Mesenchymal stem cell (in vitro differentiated cells and primary cell): ENCODE results near the gene STX1B.
"Not testable (repeated sequence)": the region's sequence is repeated elsewhere in the genome, so short reads cannot be mapped to it uniquely, and the experiment has no call there.

Experiments used
- DNase-seq: peaks from one replicate; pipeline ENCODE4 v3.0.0-alpha.2; 2013
- H2AFZ ChIP-seq: one replicate; pipeline ENCODE4 v1.6.1; 2013; ENCODE audit warnings: low read depth, mild to moderate bottlenecking, control low read depth, inconsistent platforms, low read length, moderate library complexity
- H2AK5ac ChIP-seq: 2 replicates; pipeline ENCODE4 v1.6.1; 2013; ENCODE audit warnings: low read length, moderate library complexity, mild to moderate bottlenecking, inconsistent platforms; ENCODE audit not compliant: severe bottlenecking
- H2BK120ac ChIP-seq: one replicate; pipeline ENCODE4 v1.6.1; 2013; ENCODE audit warnings: low read depth, mild to moderate bottlenecking, inconsistent platforms, low read length, moderate library complexity
- H2BK12ac ChIP-seq, 2 experiments: one replicate each; pipeline ENCODE4 v1.6.1; 2013; ENCODE audit warnings: inconsistent platforms in 2 of 2, low read length in 2 of 2, mild to moderate bottlenecking in 2 of 2, moderate library complexity in 2 of 2, control low read depth in 1 of 2
- H2BK15ac ChIP-seq: one replicate; pipeline ENCODE4 v1.6.1; 2013; ENCODE audit warnings: mild to moderate bottlenecking, low read depth, inconsistent platforms; ENCODE audit not compliant: poor library complexity, severe bottlenecking
- H2BK5ac ChIP-seq: 2 replicates; pipeline ENCODE4 v1.6.1; 2013; ENCODE audit warnings: low read depth, mild to moderate bottlenecking, low read length, control low read depth, inconsistent platforms; ENCODE audit not compliant: poor library complexity, severe bottlenecking
- H3K14ac ChIP-seq, 2 experiments: one replicate each; pipeline ENCODE4 v1.6.1; 2013; ENCODE audit warnings: inconsistent platforms in 2 of 2, low read length in 2 of 2, control low read depth in 1 of 2, mild to moderate bottlenecking in 1 of 2, moderate library complexity in 1 of 2
- H3K18ac ChIP-seq, 2 experiments: one replicate each; pipeline ENCODE4 v1.6.1; 2013; ENCODE audit warnings: inconsistent platforms in 2 of 2, low read length in 2 of 2, control low read depth in 1 of 2, low read depth in 1 of 2, mild to moderate bottlenecking in 1 of 2
- H3K23ac ChIP-seq, 2 experiments: one replicate each; pipeline ENCODE4 v1.6.1; 2013; ENCODE audit warnings: inconsistent platforms in 2 of 2, low read length in 2 of 2, mild to moderate bottlenecking in 2 of 2, moderate library complexity in 2 of 2, control low read depth in 1 of 2
- H3K27ac ChIP-seq: 2 replicates; pipeline ENCODE4 v1.5.1; 2013; ENCODE audit warnings: mild to moderate bottlenecking, moderate library complexity, low read length, control low read depth, inconsistent platforms; ENCODE audit not compliant: poor library complexity, severe bottlenecking
- H3K27me3 ChIP-seq, 2 experiments: 2 replicates each; pipeline versions ENCODE4 v1.6.1 to v1.7.0; 2013; ENCODE audit warnings: low read length in 2 of 2, mild to moderate bottlenecking in 2 of 2, moderate library complexity in 2 of 2, control low read depth in 1 of 2, inconsistent platforms in 1 of 2; ENCODE audit not compliant: control insufficient read depth in 1 of 2, insufficient read depth in 1 of 2
- H3K36me3 ChIP-seq, 2 experiments: 2 replicates each; pipeline versions ENCODE4 v1.6.1 to v1.7.0; 2013; ENCODE audit warnings: low read length in 2 of 2, control low read depth in 1 of 2, inconsistent platforms in 1 of 2, low read depth in 1 of 2, mild to moderate bottlenecking in 1 of 2; ENCODE audit not compliant: insufficient read depth in 2 of 2, control insufficient read depth in 1 of 2
- H3K4ac ChIP-seq, 2 experiments: one replicate each; pipeline ENCODE4 v1.6.1; 2013; ENCODE audit warnings: inconsistent platforms in 2 of 2, low read length in 2 of 2, mild to moderate bottlenecking in 2 of 2, moderate library complexity in 2 of 2, control low read depth in 1 of 2, low read depth in 1 of 2
- H3K4me1 ChIP-seq: 2 replicates; pipeline ENCODE4 v1.6.1; 2013; ENCODE audit warnings: low read depth, low read length, control low read depth; ENCODE audit not compliant: control insufficient read depth, insufficient read depth
- H3K4me2 ChIP-seq: 2 replicates; pipeline ENCODE4 v1.6.1; 2013; ENCODE audit warnings: low read length, mild to moderate bottlenecking, inconsistent platforms; ENCODE audit not compliant: poor library complexity, severe bottlenecking
- H3K4me3 ChIP-seq, 2 experiments: 2 replicates each; pipeline versions ENCODE4 v1.5.1 to v1.7.0; 2013; ENCODE audit warnings: low read length in 2 of 2, mild to moderate bottlenecking in 2 of 2, control low read depth in 1 of 2, low read depth in 1 of 2; ENCODE audit not compliant: insufficient read depth in 1 of 2
- H3K79me1 ChIP-seq: replicated peaks from 2 replicates; pipeline ENCODE4 v1.6.1; 2013; ENCODE audit warnings: mild to moderate bottlenecking, control low read depth, low read length, inconsistent platforms; ENCODE audit not compliant: poor library complexity, severe bottlenecking
- H3K9ac ChIP-seq: 2 replicates; pipeline ENCODE4 v1.7.0; 2013; ENCODE audit warnings: mild to moderate bottlenecking, low read length, moderate library complexity
- H3K9me3 ChIP-seq: 2 replicates; pipeline ENCODE4 v1.7.0; 2013; ENCODE audit warnings: mild to moderate bottlenecking, low read length; ENCODE audit not compliant: control insufficient read depth
- H4K8ac ChIP-seq: one replicate; pipeline ENCODE4 v1.6.1; 2013; ENCODE audit warnings: inconsistent platforms, mild to moderate bottlenecking, low read length, moderate library complexity
- H4K91ac ChIP-seq: one replicate; pipeline ENCODE4 v1.6.1; 2013; ENCODE audit warnings: mild to moderate bottlenecking, low read length, inconsistent platforms
- WGBS: methylation state at CpG from one replicate; pipeline ENCODE4 v1.1.7; 2013; ENCODE audit warnings: mixed read lengths; 5-methylcytosine and 5-hydroxymethylcytosine counted together

STX1B gene

GRCh38 chr16:31016018-31016417, 5.6 kb upstream of the STX1B start:
- Histone ChIP-seq H2AFZ (no peak overlapping the region), H3K18ac (no peak overlapping the region), H3K36me3 (no peaks in the 10 kb centered on the region), H2BK12ac (no peak overlapping the region), H3K23ac (no peak overlapping the region), H3K4ac (no peak overlapping the region), H2AK5ac (no peak overlapping the region), H3K27me3 (peaks cover 5 to 15% of the 10 kb centered on the region in 2 experiments), H3K9me3 (no peaks in the 10 kb centered on the region), H4K8ac (no peak overlapping the region), H2BK5ac (no peak overlapping the region), H3K9ac (no peak overlapping the region), H3K14ac (no peak overlapping the region), H3K4me1 (peaks cover 9% of the 10 kb centered on the region), H3K79me1 (no peaks in the 10 kb centered on the region), H2BK15ac (no peak overlapping the region), H3K27ac (no peak overlapping the region), H4K91ac (no peak overlapping the region), H3K4me3 (no peak overlapping the region), H3K4me2 (no peak overlapping the region), H2BK120ac (no peak overlapping the region)
- WGBS, result 84% methylated on average over 6 of the region's 6 CpGs
- DNase-seq, result no peak

GRCh38 chr16:31013292-31013691, 2.9 kb upstream of the STX1B start:
- H2BK15ac ChIP-seq, H3K9me3 ChIP-seq, H4K8ac ChIP-seq, H2AK5ac ChIP-seq, H2AFZ ChIP-seq, H3K23ac ChIP-seq, H2BK12ac ChIP-seq, H2BK5ac ChIP-seq, H3K36me3 ChIP-seq, H3K14ac ChIP-seq, H3K27ac ChIP-seq, H2BK120ac ChIP-seq, H4K91ac ChIP-seq, H3K4me2 ChIP-seq, H3K4ac ChIP-seq, H3K18ac ChIP-seq, H3K79me1 ChIP-seq, H3K9ac ChIP-seq, H3K4me3 ChIP-seq, DNase-seq: not testable (repeated sequence)
- Histone ChIP-seq H3K4me1 (peaks cover 25% of the 10 kb centered on the region), H3K27me3 (peaks cover 5 to 17% of the 10 kb centered on the region in 2 experiments)

- not testable (repeated sequence) for H4K91ac ChIP-seq, H2BK120ac ChIP-seq, H3K23ac ChIP-seq, H3K4me3 ChIP-seq, H3K27ac ChIP-seq, H3K18ac ChIP-seq, H2BK12ac ChIP-seq, H2BK15ac ChIP-seq, H4K8ac ChIP-seq, H3K4me2 ChIP-seq, H3K9ac ChIP-seq, H2AK5ac ChIP-seq, H3K4ac ChIP-seq, H3K36me3 ChIP-seq, H3K14ac ChIP-seq, H2AFZ ChIP-seq, H2BK5ac ChIP-seq, H3K79me1 ChIP-seq, H3K9me3 ChIP-seq, DNase-seq
- WGBS, result 86% methylated on average over 7 of the region's 7 CpGs
- Histone ChIP-seq H3K27me3 (peaks cover 5 to 17% of the 10 kb centered on the region in 2 experiments), H3K4me1 (peaks cover 34% of the 10 kb centered on the region)
Observed at GRCh38 chr16:31011815-31012214, 1.4 kb upstream of the STX1B start.

GRCh38 chr16:31009894-31010584, 399 bp downstream of the STX1B start:
- WGBS, result 41% methylated on average over 12 of the region's 36 CpGs

More at GRCh38 chr16:31009894-31010584, 399 bp downstream of the STX1B start:
- no peak overlapping the region for H4K91ac ChIP-seq
- H3K4ac ChIP-seq, result no peak overlapping the region
- H3K18ac ChIP-seq, result no peak overlapping the region
- H2BK5ac ChIP-seq, result no peak overlapping the region
- no peak overlapping the region for H3K23ac ChIP-seq
- H3K79me1 ChIP-seq, result peaks cover 2% of the 10 kb centered on the region
- peak overlapping the region; percentile 72 for H3K9ac ChIP-seq
- H4K8ac ChIP-seq, result no peak overlapping the region
- no peak overlapping the region for H2BK15ac ChIP-seq
- H3K4me1 ChIP-seq, result peaks cover 34% of the 10 kb centered on the region
- no peak overlapping the region for H2BK12ac ChIP-seq
- no peak for DNase-seq
- no peak overlapping the region for H3K14ac ChIP-seq
- no peaks in the 10 kb centered on the region for H3K9me3 ChIP-seq
- H3K27ac ChIP-seq, result no peak overlapping the region
- H2AFZ ChIP-seq, result no peak overlapping the region
- H3K4me2 ChIP-seq, result peak overlapping the region; percentile 51
- H3K4me3 ChIP-seq, result peak overlapping the region; percentile 59 to 78
- peaks cover 5 to 17% of the 10 kb centered on the region in 2 experiments for H3K27me3 ChIP-seq
- H2AK5ac ChIP-seq, result no peak overlapping the region
- no peaks in the 10 kb centered on the region for H3K36me3 ChIP-seq
- no peak overlapping the region for H2BK120ac ChIP-seq
